Neuron (in vitro differentiated cells): ENCODE data around the gene PARD3B.

Experiments
- H2AFZ ChIP-seq: one replicate; pipeline ENCODE4 v1.6.1; 2013; ENCODE audit warnings: low read depth, mild to moderate bottlenecking, inconsistent platforms, low read length, moderate library complexity
- H3K27me3 ChIP-seq: one replicate; pipeline ENCODE4 v1.6.1; 2013; ENCODE audit warnings: low read length; ENCODE audit not compliant: insufficient read depth
- H3K36me3 ChIP-seq: one replicate; pipeline ENCODE4 v1.6.1; 2013; ENCODE audit warnings: low read length; ENCODE audit not compliant: insufficient read depth
- H3K4me1 ChIP-seq: one replicate; pipeline ENCODE4 v1.6.1; 2013; ENCODE audit warnings: low read length; ENCODE audit not compliant: insufficient read depth
- H3K4me3 ChIP-seq: 2 replicates; pipeline ENCODE4 v1.5.1; 2013; ENCODE audit warnings: mild to moderate bottlenecking, low read length, moderate library complexity
- H3K9me3 ChIP-seq: one replicate; pipeline ENCODE4 v1.6.1; 2013; ENCODE audit warnings: low read length

The PARD3B gene

GRCh38 chr2:204972606-204973336 is 427.5 kb downstream of the PARD3B start:
- Histone ChIP-seq H3K36me3 (no peaks in the 10 kb centered on the region), H3K27me3 (no peaks in the 10 kb centered on the region), H3K4me3 (no peak overlapping the region), H2AFZ (no peak overlapping the region), H3K9me3 (no peaks in the 10 kb centered on the region), H3K4me1 (peaks cover 9% of the 10 kb centered on the region)

DNA sequence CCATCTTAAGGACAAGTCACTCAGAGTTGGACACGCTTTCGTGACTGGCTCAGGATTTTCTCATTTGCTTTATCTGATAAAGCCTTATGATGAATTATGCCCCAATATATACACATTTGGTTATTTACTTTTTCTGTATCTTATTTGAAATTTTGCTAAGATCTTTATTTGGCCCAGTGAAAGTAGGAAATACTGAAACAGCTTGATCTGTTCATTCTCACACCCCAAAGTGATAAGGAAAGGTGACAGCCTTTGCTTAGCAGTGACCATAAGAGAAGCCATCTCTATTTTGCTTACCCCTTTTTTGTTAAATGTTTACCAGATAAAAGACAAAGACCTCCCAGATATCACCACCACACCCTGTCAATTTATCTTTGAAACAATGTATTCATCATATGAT is 428.3 kb downstream of the PARD3B start:
- Histone ChIP-seq H3K36me3 (no peaks in the 10 kb centered on the region), H3K4me1 (peaks cover 9% of the 10 kb centered on the region), H3K27me3 (no peaks in the 10 kb centered on the region), H3K9me3 (no peaks in the 10 kb centered on the region), H2AFZ (no peak overlapping the region), H3K4me3 (no peak overlapping the region)

DNA sequence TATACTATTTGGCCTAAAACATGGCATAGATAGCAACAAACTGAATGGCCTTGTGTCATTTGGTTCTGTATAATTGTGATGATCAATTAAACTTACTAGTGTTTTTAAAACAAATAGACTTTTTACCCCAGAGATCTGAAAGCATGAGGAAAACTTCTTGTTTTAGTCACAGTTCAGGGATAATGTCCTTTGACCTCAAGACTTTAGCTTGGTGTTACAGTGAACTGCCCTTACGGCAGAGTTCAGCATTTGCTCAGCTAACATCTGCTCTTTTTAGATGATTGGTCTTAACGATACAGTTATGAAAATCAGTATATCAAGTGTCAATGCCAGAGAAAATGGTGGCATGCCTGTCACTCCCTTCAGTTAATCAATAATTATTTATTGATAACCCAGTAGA is 429.2 kb downstream of the PARD3B start:
- H3K9me3 ChIP-seq, result no peaks in the 10 kb centered on the region
- peaks cover 9% of the 10 kb centered on the region for H3K4me1 ChIP-seq
- no peaks in the 10 kb centered on the region for H3K36me3 ChIP-seq
- no peaks in the 10 kb centered on the region for H3K27me3 ChIP-seq
- H2AFZ ChIP-seq, result no peak overlapping the region
- no peak overlapping the region for H3K4me3 ChIP-seq

DNA sequence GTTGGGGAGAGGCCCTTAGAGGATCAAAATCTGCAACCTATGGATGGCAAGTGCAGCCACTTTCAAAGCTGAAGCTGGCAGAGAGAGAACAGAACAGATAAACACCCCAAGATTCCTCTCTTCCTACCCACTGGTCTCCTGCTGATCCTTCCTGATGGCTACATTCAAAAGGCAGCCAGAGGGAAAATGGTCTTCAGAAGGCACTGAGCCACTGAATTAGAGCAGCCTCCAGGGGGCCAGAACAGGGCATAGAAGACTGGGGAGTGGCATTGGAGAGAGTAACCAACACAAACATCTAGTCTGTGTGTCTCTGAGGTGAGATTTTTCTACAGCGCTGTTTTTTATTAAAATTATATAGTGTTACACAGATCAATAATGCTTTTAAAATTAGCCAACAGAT is 432.6 kb downstream of the PARD3B start:
- H3K4me3 ChIP-seq, result no peak overlapping the region
- peaks cover 2% of the 10 kb centered on the region for H3K4me1 ChIP-seq
- H3K36me3 ChIP-seq, result no peaks in the 10 kb centered on the region
- H2AFZ ChIP-seq, result no peak overlapping the region
- no peaks in the 10 kb centered on the region for H3K9me3 ChIP-seq
- no peaks in the 10 kb centered on the region for H3K27me3 ChIP-seq

- Histone ChIP-seq H3K4me1 (peaks cover 3% of the 10 kb centered on the region), H3K27me3 (no peaks in the 10 kb centered on the region), H2AFZ (no peak overlapping the region), H3K4me3 (no peak overlapping the region), H3K36me3 (no peaks in the 10 kb centered on the region), H3K9me3 (no peaks in the 10 kb centered on the region)
These were observed 437.0 kb downstream of the PARD3B start for GRCh38 chr2:204982303-204982702.

- Histone ChIP-seq H3K4me1 (peaks cover 3% of the 10 kb centered on the region), H3K27me3 (no peaks in the 10 kb centered on the region), H3K9me3 (no peaks in the 10 kb centered on the region), H3K36me3 (no peaks in the 10 kb centered on the region), H2AFZ (no peak overlapping the region), H3K4me3 (no peak overlapping the region)
These were observed 439.2 kb downstream of the PARD3B start for GRCh38 chr2:204984518-204984917.

DNA sequence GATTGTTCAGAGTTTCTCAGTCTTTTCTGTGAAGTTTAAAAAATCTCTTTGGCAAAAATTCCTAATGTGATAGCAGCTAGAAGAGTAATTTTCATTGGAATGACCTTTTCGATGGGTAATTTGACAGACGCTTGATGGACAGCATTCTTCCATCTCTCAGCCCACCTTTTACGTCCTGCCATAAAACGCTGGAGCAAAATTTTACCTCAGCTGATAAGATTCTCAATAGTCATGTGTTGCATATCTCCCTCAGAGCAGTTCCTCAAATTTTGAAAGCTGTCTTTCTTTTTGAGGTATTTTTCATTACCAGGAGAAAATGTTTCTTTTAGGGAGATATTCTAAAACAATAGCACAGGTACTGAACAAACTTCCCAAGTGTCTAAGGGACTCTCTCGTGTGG is 441.4 kb downstream of the PARD3B start:
- Histone ChIP-seq H3K27me3 (no peaks in the 10 kb centered on the region), H3K4me1 (peaks cover 3% of the 10 kb centered on the region), H2AFZ (no peak overlapping the region), H3K9me3 (no peaks in the 10 kb centered on the region), H3K4me3 (no peak overlapping the region), H3K36me3 (no peaks in the 10 kb centered on the region)

DNA sequence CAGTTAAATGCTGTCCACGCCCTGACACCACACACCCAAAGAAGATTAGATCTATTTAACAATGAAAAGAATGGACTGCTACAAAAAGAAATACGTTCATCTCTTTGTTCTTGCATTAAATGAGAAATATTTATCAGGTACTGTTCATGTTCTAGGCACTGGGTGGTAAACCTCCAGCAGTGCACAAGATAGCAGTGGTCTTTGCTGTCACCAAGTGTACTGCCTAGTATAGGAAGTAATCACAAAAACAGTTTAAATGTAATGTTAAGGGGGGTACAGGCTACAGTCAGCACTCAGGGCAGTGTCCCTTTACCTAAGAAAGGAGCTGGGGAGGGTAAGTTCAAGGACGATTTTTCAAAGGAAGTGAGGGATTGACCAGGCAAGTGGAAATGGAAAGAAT is 443.6 kb downstream of the PARD3B start:
- H3K27me3 ChIP-seq, result no peaks in the 10 kb centered on the region

DNA sequence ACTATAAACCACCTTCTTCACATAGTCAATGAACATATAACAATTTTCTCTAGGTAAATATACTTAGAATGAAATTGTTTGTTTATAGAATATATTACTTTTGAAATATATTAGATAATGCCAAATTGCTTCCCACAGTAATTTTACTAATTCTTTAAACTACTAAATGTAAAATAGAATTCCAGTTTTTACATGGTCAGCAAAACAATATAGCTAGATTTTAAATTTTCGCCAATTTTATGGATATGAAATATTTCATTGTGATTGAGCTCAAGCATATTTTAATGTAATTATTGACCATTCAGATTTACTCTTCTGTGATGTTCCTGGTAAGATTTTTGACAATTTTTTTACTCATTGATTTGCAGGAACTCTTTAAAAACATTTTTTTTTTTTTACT is 444.6 kb downstream of the PARD3B start:
- Histone ChIP-seq H3K9me3 (no peaks in the 10 kb centered on the region), H3K4me1 (no peaks in the 10 kb centered on the region), H3K36me3 (no peaks in the 10 kb centered on the region), H3K27me3 (no peaks in the 10 kb centered on the region), H2AFZ (no peak overlapping the region), H3K4me3 (no peak overlapping the region)

More for the DNA sequence above, 443.6 kb downstream of the PARD3B start:
- H3K36me3 ChIP-seq, result no peaks in the 10 kb centered on the region
- no peak overlapping the region for H2AFZ ChIP-seq
- H3K4me3 ChIP-seq, result no peak overlapping the region
- no peaks in the 10 kb centered on the region for H3K9me3 ChIP-seq
- peaks cover 3% of the 10 kb centered on the region for H3K4me1 ChIP-seq

DNA sequence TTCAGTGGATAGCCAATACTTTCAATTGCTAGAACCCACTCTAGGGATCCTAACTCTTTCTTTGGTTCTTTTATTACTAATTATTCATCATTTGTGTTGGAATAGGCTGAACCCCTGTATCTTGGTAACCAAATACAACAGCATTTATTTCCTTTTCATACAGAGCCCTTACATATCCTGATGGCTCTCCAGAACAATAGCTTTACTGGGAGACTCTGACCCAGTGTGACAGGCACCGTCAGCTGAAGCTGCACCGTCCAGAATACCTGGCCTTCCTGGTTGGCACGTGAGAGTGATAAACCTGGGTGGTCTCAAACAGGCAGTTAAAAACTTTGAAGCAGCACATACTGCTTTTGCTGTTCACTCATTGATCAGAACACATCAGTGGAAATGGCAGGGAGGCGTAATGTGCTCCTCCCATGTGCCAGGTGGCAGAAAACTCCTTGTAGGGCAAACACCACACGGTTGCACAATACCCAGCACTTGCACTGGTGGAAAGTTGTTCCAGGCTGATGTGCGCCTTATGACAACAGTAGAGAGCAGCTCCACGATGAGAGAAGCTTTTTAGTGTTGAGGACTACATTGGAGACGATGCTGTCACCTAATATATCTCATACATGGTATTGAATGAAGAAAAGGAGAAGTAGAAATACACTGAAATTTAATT is 456.2 kb downstream of the PARD3B start:
- Histone ChIP-seq H3K4me3 (no peak overlapping the region), H3K4me1 (peaks cover 4% of the 10 kb centered on the region), H3K27me3 (no peaks in the 10 kb centered on the region), H2AFZ (no peak overlapping the region), H3K9me3 (no peaks in the 10 kb centered on the region), H3K36me3 (no peaks in the 10 kb centered on the region)

DNA sequence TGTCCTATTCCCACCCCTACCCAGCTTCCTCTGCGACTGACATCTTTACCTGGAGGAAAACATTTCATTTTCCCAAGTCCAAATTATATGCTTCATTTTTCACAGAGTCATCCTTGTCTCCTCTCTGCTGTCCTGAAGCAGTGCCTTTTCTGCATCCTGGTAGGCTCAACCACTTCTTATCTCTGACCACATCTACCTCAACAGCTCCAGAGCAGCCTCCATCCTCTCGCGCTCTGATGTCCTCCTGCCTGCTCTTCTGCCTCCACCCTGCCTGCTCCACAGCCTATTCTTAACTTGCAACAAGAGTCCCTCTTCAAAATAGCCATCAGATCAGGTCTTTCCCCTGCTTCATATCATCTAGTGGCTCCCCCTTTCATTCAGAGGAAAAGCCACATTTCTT is 457.1 kb downstream of the PARD3B start:
- Histone ChIP-seq H3K27me3 (no peaks in the 10 kb centered on the region), H3K36me3 (no peaks in the 10 kb centered on the region), H3K9me3 (no peaks in the 10 kb centered on the region), H2AFZ (no peak overlapping the region), H3K4me1 (peaks cover 4% of the 10 kb centered on the region), H3K4me3 (no peak overlapping the region)

GRCh38 chr2:205003288-205003687 is 458.0 kb downstream of the PARD3B start:
- H3K4me1 ChIP-seq, result peaks cover 4% of the 10 kb centered on the region
- no peaks in the 10 kb centered on the region for H3K9me3 ChIP-seq
- H3K4me3 ChIP-seq, result no peak overlapping the region
- no peaks in the 10 kb centered on the region for H3K27me3 ChIP-seq
- no peak overlapping the region for H2AFZ ChIP-seq
- no peaks in the 10 kb centered on the region for H3K36me3 ChIP-seq

DNA sequence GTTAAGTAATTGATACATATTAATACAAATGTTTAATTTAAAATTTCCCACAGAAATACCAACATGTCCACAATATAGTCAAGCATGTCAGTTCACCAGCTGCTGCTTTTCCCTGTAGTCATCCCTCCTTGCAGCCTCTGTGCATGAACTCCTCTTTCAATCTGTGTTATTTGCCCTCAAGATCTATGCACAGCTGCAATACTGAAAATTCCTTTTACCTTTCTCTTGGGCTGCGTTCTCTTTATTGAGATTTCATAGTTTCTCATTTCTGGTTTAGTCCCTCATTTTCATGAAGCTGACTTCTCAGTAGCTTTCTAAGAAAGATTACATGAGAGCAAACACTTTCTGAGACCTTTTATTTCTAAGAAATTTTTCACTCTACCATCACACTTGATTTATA is 464.9 kb downstream of the PARD3B start:
- Histone ChIP-seq H3K27me3 (no peaks in the 10 kb centered on the region), H3K4me3 (no peak overlapping the region), H3K4me1 (peaks cover 2% of the 10 kb centered on the region), H2AFZ (no peak overlapping the region), H3K36me3 (no peaks in the 10 kb centered on the region), H3K9me3 (no peaks in the 10 kb centered on the region)

- no peaks in the 10 kb centered on the region for H3K27me3 ChIP-seq
- H2AFZ ChIP-seq, result no peak overlapping the region
- peaks cover 2% of the 10 kb centered on the region for H3K4me1 ChIP-seq
- H3K36me3 ChIP-seq, result no peaks in the 10 kb centered on the region
- H3K4me3 ChIP-seq, result no peak overlapping the region
- no peaks in the 10 kb centered on the region for H3K9me3 ChIP-seq
These were observed 465.8 kb downstream of the PARD3B start for GRCh38 chr2:205011031-205011430.
